H9 (cell line): ENCODE data around the gene CLMP. TPM values are rescaled to one million over a fixed set of nuclear protein-coding genes. Genes with fewer than 3 reads are reported as not detected.
A peak's percentile ranks its signal among the peaks of the same experiment; 100 is the strongest.

Experiments used
- DNase-seq: peaks from one replicate; pipeline ENCODE4 v3.0.0-alpha.2; 2017
- H2AFZ ChIP-seq: one replicate; pipeline ENCODE4 v1.6.1; 2013; ENCODE audit warnings: mild to moderate bottlenecking, low read length, control low read depth, moderate library complexity
- H2AK5ac ChIP-seq: 2 replicates; pipeline ENCODE4 v1.6.1; 2013; ENCODE audit warnings: low read length, control low read depth, mixed read lengths; ENCODE audit not compliant: insufficient read length
- H2BK120ac ChIP-seq: one replicate; pipeline ENCODE4 v1.6.1; 2013; ENCODE audit warnings: low read depth, mild to moderate bottlenecking, low read length, control low read depth, inconsistent platforms; ENCODE audit not compliant: poor library complexity, severe bottlenecking
- H2BK12ac ChIP-seq: 2 replicates; pipeline ENCODE4 v1.6.1; 2013; ENCODE audit warnings: low read length, control low read depth, mixed read lengths, low read depth; ENCODE audit not compliant: insufficient read length
- H2BK15ac ChIP-seq: 2 replicates; pipeline ENCODE4 v1.6.1; 2013; ENCODE audit warnings: low read depth, low read length, control low read depth
- H2BK20ac ChIP-seq: one replicate; pipeline ENCODE4 v1.6.1; 2013; ENCODE audit warnings: low read depth, mild to moderate bottlenecking, low read length, control low read depth, inconsistent platforms; ENCODE audit not compliant: poor library complexity, severe bottlenecking
- H2BK5ac ChIP-seq: 2 replicates; pipeline ENCODE4 v1.6.1; 2013; ENCODE audit warnings: low read length, control low read depth, mixed read lengths; ENCODE audit not compliant: insufficient read length
- H3K14ac ChIP-seq: 2 replicates; pipeline ENCODE4 v1.6.1; 2013; ENCODE audit warnings: low read length, control low read depth; ENCODE audit not compliant: insufficient read depth
- H3K18ac ChIP-seq: 2 replicates; pipeline ENCODE4 v1.6.1; 2013; ENCODE audit warnings: low read depth, mild to moderate bottlenecking, mixed read lengths, low read length, control low read depth; ENCODE audit not compliant: insufficient read length
- H3K23ac ChIP-seq: 2 replicates; pipeline ENCODE4 v1.6.1; 2013; ENCODE audit warnings: low read length, control low read depth, mixed read lengths, low read depth; ENCODE audit not compliant: insufficient read length
- H3K23me2 ChIP-seq: 2 replicates; pipeline ENCODE4 v1.6.1; 2013; ENCODE audit warnings: low read depth, mild to moderate bottlenecking, mixed read lengths, low read length, control low read depth; ENCODE audit not compliant: insufficient read length, poor library complexity, severe bottlenecking
- H3K27ac ChIP-seq: 2 replicates; pipeline ENCODE4 v1.5.1; 2013; ENCODE audit warnings: low read length, control low read depth, mixed read lengths, low read depth; ENCODE audit not compliant: insufficient read length
- H3K27me3 ChIP-seq: 2 replicates; pipeline ENCODE4 v1.6.1; 2013; ENCODE audit warnings: low read length, control low read depth, inconsistent platforms; ENCODE audit not compliant: insufficient read depth
- H3K4ac ChIP-seq: 2 replicates; pipeline ENCODE4 v1.6.1; 2013; ENCODE audit warnings: low read depth, mild to moderate bottlenecking, control low read depth, inconsistent platforms, low read length, moderate library complexity
- H3K4me1 ChIP-seq: 2 replicates; pipeline ENCODE4 v1.6.1; 2013; ENCODE audit warnings: low read length, control low read depth, inconsistent platforms; ENCODE audit not compliant: insufficient read depth
- H3K4me2 ChIP-seq: 2 replicates; pipeline ENCODE4 v1.6.1; 2013; ENCODE audit warnings: low read length, control low read depth, mixed read lengths; ENCODE audit not compliant: insufficient read length, insufficient read depth
- H3K56ac ChIP-seq: 2 replicates; pipeline ENCODE4 v1.6.1; 2013; ENCODE audit warnings: low read depth, mild to moderate bottlenecking, mixed read lengths, low read length, control low read depth; ENCODE audit not compliant: insufficient read length
- H3K79me1 ChIP-seq: 2 replicates; pipeline ENCODE4 v1.6.1; 2013; ENCODE audit warnings: low read depth, mild to moderate bottlenecking, moderate library complexity, low read length, control low read depth, inconsistent platforms; ENCODE audit not compliant: insufficient read depth, poor library complexity, severe bottlenecking
- H3K79me2 ChIP-seq: 2 replicates; pipeline ENCODE4 v1.6.1; 2013; ENCODE audit warnings: low read length, control low read depth, inconsistent platforms; ENCODE audit not compliant: insufficient read depth
- H3K9ac ChIP-seq: 2 replicates; pipeline ENCODE4 v1.6.1; 2013; ENCODE audit warnings: low read length, control low read depth, mixed read lengths; ENCODE audit not compliant: insufficient read length; ENCODE audit errors: extremely low read depth
- H3K9me3 ChIP-seq: one replicate; pipeline ENCODE4 v1.6.1; 2013; ENCODE audit warnings: low read depth, low read length, inconsistent platforms; ENCODE audit not compliant: control insufficient read depth
- H3T11ph ChIP-seq: one replicate; pipeline ENCODE4 v1.6.1; 2013; ENCODE audit warnings: mild to moderate bottlenecking, low read length, control low read depth, inconsistent platforms
- H4K20me1 ChIP-seq: one replicate; pipeline ENCODE4 v1.6.1; 2013; ENCODE audit not compliant: control insufficient read depth, insufficient read length, insufficient read depth
- H4K5ac ChIP-seq: 2 replicates; pipeline ENCODE4 v1.6.1; 2013; ENCODE audit warnings: low read depth, mild to moderate bottlenecking, mixed read lengths, low read length, control low read depth; ENCODE audit not compliant: insufficient read length
- H4K8ac ChIP-seq: replicated peaks from 2 replicates; pipeline ENCODE4 v1.6.1; 2013; ENCODE audit warnings: low read length, control low read depth, mixed read lengths, low read depth; ENCODE audit not compliant: insufficient read length
- H4K91ac ChIP-seq: 2 replicates; pipeline ENCODE4 v1.6.1; 2013; ENCODE audit warnings: low read depth, mild to moderate bottlenecking, moderate library complexity, mixed read lengths, low read length, control low read depth; ENCODE audit not compliant: insufficient read length
- H3K27ac Mint-ChIP-seq, 3 experiments: 2 replicates in 2 of 3; 3 replicates in 1 of 3; pipeline ENCODE4 v1.8.0; 2020 to 2021; ENCODE audit warnings: mixed read lengths in 3 of 3, mild to moderate bottlenecking in 1 of 3, moderate library complexity in 1 of 3
- H3K27me3 Mint-ChIP-seq: 2 replicates; pipeline ENCODE4 v1.8.0; 2021; ENCODE audit warnings: low read depth, mild to moderate bottlenecking, moderate library complexity, mixed read lengths
- H3K36me3 Mint-ChIP-seq, 3 experiments: 2 replicates in 2 of 3; 3 replicates in 1 of 3; pipeline ENCODE4 v1.8.0; 2020 to 2021; ENCODE audit warnings: low read depth in 3 of 3, mixed read lengths in 3 of 3; ENCODE audit not compliant: insufficient read depth in 1 of 3
- H3K4me1 Mint-ChIP-seq, 2 experiments: 2 replicates each; pipeline ENCODE4 v1.8.0; 2020; ENCODE audit warnings: mixed read lengths in 2 of 2
- H3K4me3 Mint-ChIP-seq, 2 experiments: 2 replicates in 1 of 2; 3 replicates in 1 of 2; pipeline ENCODE4 v1.8.0; 2020 to 2021; ENCODE audit warnings: mild to moderate bottlenecking in 2 of 2, mixed read lengths in 2 of 2, moderate library complexity in 1 of 2
- H3K9me3 Mint-ChIP-seq, 2 experiments: 2 replicates in 1 of 2; 3 replicates in 1 of 2; pipeline ENCODE4 v1.8.0; 2020; ENCODE audit warnings: mild to moderate bottlenecking in 2 of 2, mixed read lengths in 2 of 2, moderate library complexity in 1 of 2
- CTCF ChIP-seq: fragments of 200-600 bp; sonication (generic); conservative IDR thresholded peaks from 3 replicates; pipeline ENCODE4 v1.8.0; 2021; ENCODE audit warnings: antibody characterized with exemption, mild to moderate bottlenecking
- WGBS: extraction: QIAGEN DNeasy Blood & Tissue Kit; methylation state at CpG from one replicate; pipeline ENCODE4 v1.1.7; 2013; ENCODE audit warnings: missing lambda C conversion rate, low lambda C conversion rate, mixed read lengths; ENCODE audit not compliant: insufficient read length; ENCODE audit errors: extremely low coverage; 5-methylcytosine and 5-hydroxymethylcytosine counted together
- total RNA-seq: library from RNA; stranded (reverse); gene quantifications from 2 replicates; pipeline ENCODE4 v1.2.1, GENCODE V29; 2021

The CLMP gene
- total RNA-seq, 1 experiment from 2014 or later, result 13.8 TPM

- no peak overlapping the region for H2BK12ac ChIP-seq
- H3K79me1 ChIP-seq, result no peaks in the 10 kb centered on the region
- H3K27me3 ChIP-seq, result no peaks in the 10 kb centered on the region
- TF ChIP-seq CTCF, result no peak
- H2BK15ac ChIP-seq, result no peak overlapping the region
- H3K4me1 ChIP-seq, result no peaks in the 10 kb centered on the region
- H4K8ac ChIP-seq, result no peak overlapping the region
- H3T11ph ChIP-seq, result no peak overlapping the region
- H3K23me2 ChIP-seq, result peaks cover 15% of the 10 kb centered on the region
- DNase-seq, result no peak
- Mint-ChIP-seq H3K36me3 (peaks cover 29% of the 10 kb centered on the region in 3 experiments), H3K4me3 (peak overlapping the region; percentile 97 to 99), H3K9me3 (no peaks in the 10 kb centered on the region; a peak in 2 of 5 replicates), H3K27me3 (peaks cover 3% of the 10 kb centered on the region), H3K27ac (peak overlapping the region; percentile 95 to 100 (median 99); a peak in 5 of 7 replicates), H3K4me1 (peaks cover 22 to 36% of the 10 kb centered on the region in 2 experiments)
- no peak overlapping the region for H2BK20ac ChIP-seq
- no peak overlapping the region for H3K18ac ChIP-seq
- no peak overlapping the region for H2BK120ac ChIP-seq
- no peak overlapping the region for H4K5ac ChIP-seq
- no peak overlapping the region for H2AK5ac ChIP-seq
- H3K56ac ChIP-seq, result no peak overlapping the region
- no peaks in the 10 kb centered on the region for H3K9me3 ChIP-seq
- no peak overlapping the region for H3K23ac ChIP-seq
- peaks cover 18% of the 10 kb centered on the region; the same call in 1 of the 2 replicates for H3K79me2 ChIP-seq
- WGBS, result no CpG with 5 or more reads among the region's 9 CpGs
- H4K20me1 ChIP-seq, result no peaks in the 10 kb centered on the region
- H4K91ac ChIP-seq, result no peak overlapping the region
- H3K9ac ChIP-seq, result peak overlapping the region; percentile 98
- H2BK5ac ChIP-seq, result no peak overlapping the region
- H2AFZ ChIP-seq, result no peak overlapping the region
- no peak overlapping the region for H3K4ac ChIP-seq
- peak overlapping the region; percentile 88 for H3K4me2 ChIP-seq
- H3K27ac ChIP-seq, result peak overlapping the region; percentile 88
- no peak overlapping the region for H3K14ac ChIP-seq
These were observed 131.0 kb downstream of the CLMP start for GRCh38 chr11:123063826-123064657.
